ENCODE results near the gene ACER2.
A peak's percentile ranks its signal among the peaks of the same experiment; 100 is the strongest.
"Not testable (repeated sequence)": the region's sequence is repeated elsewhere in the genome, so short reads cannot be mapped to it uniquely, and the experiment has no call there.

ACER2 gene

DNA sequence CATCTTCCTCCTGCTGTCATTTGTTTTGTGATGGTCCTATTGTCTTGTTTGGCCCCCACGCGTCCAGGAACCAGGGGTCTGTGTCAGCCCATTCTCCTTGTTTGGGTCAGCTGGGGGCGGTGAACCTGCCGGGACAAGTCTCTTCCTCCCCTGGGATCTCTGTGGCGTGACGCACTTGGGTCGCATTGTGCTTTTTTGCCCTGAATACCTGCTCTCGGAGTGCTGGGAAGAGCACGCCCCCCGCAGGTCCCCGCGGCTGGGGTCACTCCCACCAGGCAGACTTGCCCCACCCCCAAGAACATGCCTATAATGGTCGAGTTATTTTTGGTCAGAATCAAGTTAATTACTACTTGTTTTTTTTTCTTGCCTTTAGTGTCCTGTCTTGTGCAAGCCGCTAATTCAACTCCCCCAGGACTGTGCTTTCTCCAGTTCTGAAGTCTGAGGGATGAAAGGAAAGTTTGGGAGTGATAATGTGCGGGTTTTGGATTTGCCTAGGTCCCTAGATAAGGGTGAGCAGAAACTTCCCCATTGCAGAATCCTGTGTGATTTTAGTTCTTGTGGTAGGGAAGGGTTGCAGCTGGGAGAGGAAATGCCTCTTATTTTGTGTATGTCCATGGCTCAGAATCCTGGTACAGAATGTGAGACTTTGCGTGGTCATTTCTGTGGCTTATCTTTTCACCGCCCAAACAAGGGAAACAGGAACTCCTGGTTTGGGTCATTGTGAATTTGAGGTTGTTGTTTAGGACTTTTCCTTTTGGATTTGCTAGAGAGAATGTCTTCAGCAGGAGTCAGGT, 789 bp downstream of the ACER2 start:
- DNase-seq = peak; percentile 82

GRCh38 chr9:19410195-19410503, 1.3 kb downstream of the ACER2 start:
- no peak for DNase-seq

DNA sequence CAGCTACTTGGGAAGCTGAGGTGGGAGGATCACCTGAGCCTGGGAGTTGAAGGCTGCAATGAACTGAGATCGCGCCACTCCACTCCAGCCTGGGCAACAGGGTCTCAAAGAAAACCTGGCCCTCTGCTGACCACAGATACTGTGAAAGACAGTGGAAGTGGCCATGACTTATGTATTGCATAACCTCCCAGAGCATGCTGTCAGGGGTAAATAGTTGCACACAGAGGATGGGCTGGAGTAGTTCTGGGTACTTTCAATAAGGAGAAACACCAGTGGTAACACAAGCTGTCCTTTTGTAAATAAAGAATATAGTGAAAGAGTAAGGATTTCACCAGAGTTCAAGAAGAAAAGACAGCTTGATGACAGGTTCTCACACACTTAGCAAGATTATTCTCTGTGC, 1.8 kb downstream of the ACER2 start:
- DNase-seq = no peak

DNA sequence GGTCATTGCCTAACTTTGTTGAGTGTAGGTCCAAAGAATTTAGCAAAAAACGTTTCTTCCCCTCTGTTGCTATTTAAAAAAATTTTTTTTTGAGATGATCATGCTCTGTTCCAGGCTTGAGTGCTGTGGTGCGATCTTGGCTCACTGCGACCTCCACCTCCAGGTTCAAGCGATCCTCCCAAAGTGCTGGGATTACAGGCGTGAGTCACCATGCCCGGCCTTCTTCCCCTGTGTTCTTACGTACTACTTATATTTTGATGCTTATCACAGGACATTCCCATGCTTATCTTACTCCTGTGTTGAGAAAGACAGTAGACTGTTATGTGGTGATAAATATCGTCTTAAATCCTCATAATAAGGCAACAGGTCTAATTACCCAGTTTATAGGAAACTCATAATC, 2.5 kb downstream of the ACER2 start:
- no peak for DNase-seq

GRCh38 chr9:19413456-19413855, 4.6 kb downstream of the ACER2 start:
- DNase-seq = not testable (repeated sequence)

DNA sequence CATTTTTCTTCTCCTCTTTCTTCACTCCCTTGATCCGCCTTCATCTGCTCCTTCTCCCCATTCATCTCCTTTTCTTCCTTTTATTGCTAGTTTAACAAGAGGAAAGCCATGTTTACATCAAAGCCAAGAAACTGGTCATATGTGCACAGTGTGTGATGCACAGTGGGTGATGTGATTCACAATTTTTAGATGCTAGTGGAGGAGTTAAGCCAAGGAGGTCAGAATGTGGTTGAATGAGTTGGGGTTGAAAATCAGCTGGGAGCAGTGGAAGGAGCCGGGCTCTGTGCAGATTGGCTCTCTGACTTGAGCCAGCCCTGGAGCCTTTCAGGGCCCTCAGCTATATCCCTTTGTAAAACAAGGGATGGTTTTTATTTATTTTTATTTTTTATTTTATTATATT, 7.3 kb downstream of the ACER2 start:
- DNase-seq = no peak

DNA sequence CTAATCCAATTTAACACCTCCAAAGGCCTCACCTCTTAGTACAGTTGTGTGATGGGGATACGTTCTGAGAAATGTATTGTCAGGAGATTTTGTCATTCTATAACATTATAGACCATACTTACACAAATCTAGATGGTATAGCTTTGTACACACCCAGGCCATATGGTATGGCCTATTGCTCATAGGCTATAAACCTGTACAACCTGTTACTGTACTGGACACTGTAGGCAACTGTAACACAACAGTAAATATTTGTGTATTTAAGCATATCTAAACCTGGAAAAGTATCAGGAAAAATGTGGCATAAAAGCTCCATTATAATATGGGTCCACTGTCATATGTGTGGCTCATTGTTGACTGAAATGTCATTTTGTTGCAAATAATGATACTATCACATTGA, 12.1 kb downstream of the ACER2 start:
- no peak for DNase-seq

DNA sequence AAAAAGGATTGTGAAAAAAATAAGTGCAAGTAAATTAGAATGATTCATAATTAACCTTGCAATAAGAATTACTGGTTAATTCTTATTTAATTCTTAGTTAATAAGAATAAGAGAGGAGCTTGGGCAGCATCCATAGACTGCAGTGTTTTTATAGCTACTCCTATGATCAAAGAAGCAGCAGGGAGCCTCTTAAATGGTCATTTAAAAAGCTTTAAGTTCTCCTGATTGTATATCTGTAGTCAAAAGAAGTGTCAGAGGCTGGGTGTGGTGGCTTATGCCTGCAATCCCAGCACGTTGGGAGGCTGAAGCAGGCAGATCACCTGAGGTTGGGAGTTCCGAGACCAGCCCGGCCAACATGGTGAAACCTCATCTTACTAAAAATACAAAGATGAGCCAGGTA, 14.4 kb downstream of the ACER2 start:
- DNase-seq = no peak

- DNase-seq = no peak
Observed at GRCh38 chr9:19424176-19424779, 15.5 kb downstream of the ACER2 start.

DNA sequence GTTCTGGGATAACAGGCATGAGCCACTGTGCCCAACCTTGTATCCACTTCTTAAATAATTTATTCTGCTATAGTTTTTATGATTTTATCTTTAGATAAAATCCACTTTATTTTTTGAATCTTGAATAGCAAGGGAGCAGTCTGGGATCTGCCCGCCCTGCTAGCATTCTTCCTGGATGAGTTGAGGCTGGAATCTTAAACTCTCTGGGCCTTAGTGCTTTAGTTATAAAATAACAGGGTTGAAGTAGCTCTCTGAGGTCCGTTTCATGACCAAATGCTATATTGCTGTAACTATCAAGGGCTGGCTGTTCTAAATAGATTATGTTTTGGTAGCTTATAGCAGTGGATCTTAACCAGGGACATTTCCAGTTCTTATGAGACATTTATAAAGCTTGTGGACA, 20.8 kb downstream of the ACER2 start:
- no peak for DNase-seq

- no peak for DNase-seq
Observed at GRCh38 chr9:19430201-19430760, 21.5 kb downstream of the ACER2 start.

GRCh38 chr9:19431361-19432171, 22.8 kb downstream of the ACER2 start:
- no peak for DNase-seq

DNA sequence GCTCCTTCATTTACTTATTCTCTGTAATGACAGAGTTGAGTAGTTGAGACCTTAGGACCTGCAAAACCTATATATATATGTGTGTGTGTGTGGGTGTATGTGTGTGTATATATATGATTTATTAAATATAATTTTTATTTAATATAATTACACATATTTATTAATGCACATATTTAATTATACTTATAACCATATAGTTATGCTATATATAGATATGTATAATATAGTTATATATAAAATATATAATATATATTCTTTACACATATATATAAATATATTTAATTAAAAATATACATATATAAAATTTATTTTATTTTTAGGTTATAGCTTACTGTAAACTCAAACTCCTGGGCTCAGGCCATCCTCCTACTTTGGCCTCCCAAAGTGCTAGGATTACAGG, 23.7 kb downstream of the ACER2 start:
- no peak for DNase-seq

DNA sequence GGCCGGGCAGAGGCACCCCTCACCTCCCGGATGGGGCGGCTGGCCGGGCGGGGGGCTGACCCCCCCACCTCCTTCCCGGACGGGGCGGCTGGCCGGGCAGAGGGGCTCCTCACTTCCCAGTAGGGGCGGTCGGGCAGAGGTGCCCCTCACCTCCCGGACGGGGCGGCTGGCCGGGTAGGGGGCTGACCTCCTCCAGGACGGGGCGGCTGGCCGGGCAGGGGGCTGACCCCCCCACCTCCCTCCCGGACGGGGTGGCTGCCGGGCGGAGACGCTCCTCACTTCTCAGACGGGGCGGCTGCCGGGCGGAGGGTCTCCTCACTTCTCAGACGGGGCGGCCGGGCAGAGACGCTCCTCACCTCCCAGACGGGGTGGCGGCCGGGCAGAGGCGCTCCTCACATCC, 24.9 kb downstream of the ACER2 start:
- DNase-seq = not testable (repeated sequence)

GRCh38 chr9:19440376-19440775, 31.6 kb downstream of the ACER2 start:
- no peak for DNase-seq

- no peak for DNase-seq
Observed at GRCh38 chr9:19440823-19441580, 32.2 kb downstream of the ACER2 start.

DNA sequence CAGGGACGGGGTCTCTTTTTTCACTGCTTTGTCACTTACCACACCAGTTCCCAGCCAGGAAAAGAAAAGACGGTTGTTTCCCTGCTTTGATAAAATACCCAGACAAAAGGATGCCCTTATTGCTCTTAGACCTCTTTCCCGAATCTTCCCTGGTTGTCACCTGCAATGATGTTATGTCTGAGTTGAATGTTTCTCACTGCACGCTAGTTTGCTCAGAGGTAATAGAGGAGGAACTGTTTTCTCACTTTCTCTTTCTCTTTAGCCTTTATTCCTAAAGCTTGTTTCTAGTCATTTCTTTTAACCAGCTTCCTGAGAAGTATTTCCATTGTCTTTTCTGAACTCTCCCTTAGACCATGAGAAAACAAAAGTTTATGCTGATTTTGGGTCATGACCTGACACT, 32.9 kb downstream of the ACER2 start:
- no peak for DNase-seq

DNA sequence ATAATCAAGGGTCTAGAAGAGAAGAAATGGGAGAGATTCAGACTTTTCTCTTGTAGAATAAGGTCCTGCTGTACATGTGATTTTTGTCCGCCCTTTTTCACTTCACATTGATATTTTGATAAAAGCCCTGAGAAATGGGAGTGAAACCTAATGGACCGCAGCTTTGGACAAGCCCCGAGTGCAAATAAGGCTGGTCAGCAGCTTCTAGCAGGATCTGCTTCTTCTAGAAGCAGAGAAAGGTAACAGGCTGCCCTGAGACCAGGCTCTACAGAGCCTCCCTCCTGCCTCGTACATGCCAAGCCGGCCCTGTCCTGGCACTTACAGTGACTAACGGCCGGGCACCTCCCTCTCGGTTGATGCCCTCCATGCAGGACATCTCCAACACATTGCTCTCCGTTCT, 33.4 kb downstream of the ACER2 start:
- DNase-seq = no peak

DNA sequence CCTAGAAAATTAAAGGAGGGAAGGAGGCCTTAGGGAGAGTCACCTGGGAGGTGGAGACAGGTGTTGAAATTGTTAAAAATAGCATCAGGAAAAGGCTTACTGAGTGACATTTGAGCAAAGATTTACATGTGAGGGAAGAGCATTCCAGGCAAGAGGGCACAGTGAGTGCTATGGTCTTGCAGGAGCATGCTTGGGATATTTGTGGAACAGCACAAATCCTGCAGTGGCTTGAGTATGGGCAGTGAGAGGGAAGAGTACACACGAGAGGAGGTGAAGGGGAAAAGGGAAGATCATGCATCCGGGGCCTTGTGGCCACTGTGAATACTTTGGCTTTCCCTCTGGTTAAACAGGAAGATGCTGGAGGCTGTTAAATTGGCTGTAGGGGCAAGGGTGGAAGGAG, 36.6 kb downstream of the ACER2 start:
- no peak for DNase-seq

DNA sequence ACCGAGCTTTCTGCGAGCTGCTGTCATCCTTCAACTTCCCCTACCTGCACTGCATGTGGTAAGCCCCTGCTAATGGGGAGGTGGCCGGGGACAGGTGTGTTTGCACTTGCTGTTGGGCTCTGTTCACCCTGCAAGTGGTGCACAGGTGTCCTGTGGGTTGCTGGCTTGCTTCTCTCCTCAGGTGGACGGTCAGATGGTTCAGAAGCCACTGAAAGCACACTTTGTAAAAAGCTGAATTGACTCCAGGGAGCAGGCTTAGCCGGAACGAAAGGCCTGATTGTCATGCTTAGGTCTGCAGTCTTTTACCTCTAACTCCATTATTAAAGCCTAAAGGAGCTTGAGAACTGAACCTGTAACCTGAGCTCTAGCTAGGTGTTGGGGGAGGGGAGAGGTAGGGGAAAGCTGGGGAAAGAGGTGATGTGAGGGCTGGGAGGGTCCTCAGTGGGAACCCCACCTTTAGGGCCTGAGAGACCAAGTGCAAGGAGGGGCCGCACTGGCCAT, 37.6 kb downstream of the ACER2 start:
- DNase-seq = no peak

GRCh38 chr9:19451240-19452087, 42.7 kb downstream of the ACER2 start:
- no peak for DNase-seq

DNA sequence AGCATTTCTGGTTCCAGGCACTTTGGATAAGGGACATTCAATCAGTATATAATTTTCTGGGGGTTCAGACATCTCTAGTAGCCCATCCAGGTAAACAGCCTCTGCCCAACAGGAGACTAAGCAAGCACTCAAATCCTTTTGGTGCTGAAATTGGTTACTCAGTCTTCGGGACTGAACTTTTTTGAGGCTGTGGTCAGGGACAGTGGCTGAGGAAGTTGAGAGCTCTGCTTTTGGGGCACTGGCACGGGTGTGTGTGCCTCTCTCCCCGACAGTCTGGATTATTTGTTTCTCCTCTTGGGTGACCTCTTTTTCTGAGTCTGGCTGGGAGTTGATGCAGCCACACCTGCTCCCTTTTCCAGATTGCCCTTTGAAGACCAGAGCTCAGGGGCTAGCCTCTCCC, 47.6 kb downstream of the ACER2 start:
- DNase-seq = no peak

All from islet precursor cell (in vitro differentiated cells).